ENCODE measurements around the gene TAF11.

DNA sequence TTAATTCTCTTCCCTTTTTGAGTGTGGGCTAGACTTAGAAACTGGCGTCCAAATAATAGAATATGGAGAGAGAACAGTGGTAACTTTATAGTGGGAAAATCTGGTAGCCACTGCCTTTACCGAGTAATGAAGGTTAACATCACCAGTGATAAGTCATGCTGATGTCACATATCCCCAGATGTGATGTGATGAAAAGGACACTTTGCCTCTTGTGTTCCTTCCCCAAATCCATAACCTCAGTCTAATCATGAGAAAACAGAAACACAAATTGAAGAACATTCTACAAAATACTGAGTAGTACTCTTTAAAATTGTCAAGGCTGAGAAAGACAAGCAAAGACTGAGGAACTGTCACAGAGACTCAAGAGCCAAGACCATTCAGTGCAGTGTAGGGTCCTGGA is 19.0 kb upstream of the TAF11 start:
- TF ChIP-seq GATA2 (IDR thresholded peaks at IDR 0.05; ENCODE audit: low read depth, low read length), result no peak
- TF ChIP-seq GATA3 (IDR thresholded peaks at IDR 0.05; ENCODE audit: low read depth, low read length), result no peak
